Left kidney (tissue), 8 donors: ENCODE results near the gene NECTIN1. TPM values are rescaled to one million over a fixed set of nuclear protein-coding genes. Genes with fewer than 3 reads are reported as not detected.

ENCODE experiments used
- DNase-seq: peaks from one replicate; pipeline ENCODE4 v3.0.0-alpha.2; 2013
- long read RNA-seq, 8 donors: transcript quantifications; one replicate each; lab custom pipeline, GENCODE V29; 2026
- polyA plus RNA-seq: library from polyadenylated mRNA; unstranded; fragments of 120-200 nt; gene quantifications from one replicate; pipeline ENCODE4 v1.2.1, GENCODE V29; 2013; ENCODE audit not compliant: insufficient read length

NECTIN1 gene
- 41.0 TPM for polyA plus RNA-seq
- long read RNA-seq, donor 1, full-length matches to known transcripts = 9 of 20 reads
- long read RNA-seq, donor 1, partial matches to known transcripts = 11 of 20 reads
- long read RNA-seq, donor 1, other reads (novel, unspliced or antisense) = 0 of 20 reads
- long read RNA-seq, donor 2, full-length matches to known transcripts = 5 of 5 reads
- long read RNA-seq, donor 2, partial matches to known transcripts = 0 of 5 reads
- long read RNA-seq, donor 2, other reads (novel, unspliced or antisense) = 0 of 5 reads
- long read RNA-seq, donor 3, full-length matches to known transcripts = 10 of 10 reads
- long read RNA-seq, donor 3, partial matches to known transcripts = 0 of 10 reads
- long read RNA-seq, donor 3, other reads (novel, unspliced or antisense) = 0 of 10 reads
- long read RNA-seq, donor 4 = 0 reads
- long read RNA-seq, donor 5, full-length matches to known transcripts = 9 of 9 reads
- long read RNA-seq, donor 5, partial matches to known transcripts = 0 of 9 reads
- long read RNA-seq, donor 5, other reads (novel, unspliced or antisense) = 0 of 9 reads
- long read RNA-seq, donor 6, full-length matches to known transcripts = 5 of 5 reads
- long read RNA-seq, donor 6, partial matches to known transcripts = 0 of 5 reads
- long read RNA-seq, donor 6, other reads (novel, unspliced or antisense) = 0 of 5 reads
- long read RNA-seq, donor 7, full-length matches to known transcripts = 5 of 5 reads
- long read RNA-seq, donor 7, partial matches to known transcripts = 0 of 5 reads
- long read RNA-seq, donor 7, other reads (novel, unspliced or antisense) = 0 of 5 reads
- long read RNA-seq, donor 8, full-length matches to known transcripts = 2 of 2 reads
- long read RNA-seq, donor 8, partial matches to known transcripts = 0 of 2 reads
- long read RNA-seq, donor 8, other reads (novel, unspliced or antisense) = 0 of 2 reads

DNA sequence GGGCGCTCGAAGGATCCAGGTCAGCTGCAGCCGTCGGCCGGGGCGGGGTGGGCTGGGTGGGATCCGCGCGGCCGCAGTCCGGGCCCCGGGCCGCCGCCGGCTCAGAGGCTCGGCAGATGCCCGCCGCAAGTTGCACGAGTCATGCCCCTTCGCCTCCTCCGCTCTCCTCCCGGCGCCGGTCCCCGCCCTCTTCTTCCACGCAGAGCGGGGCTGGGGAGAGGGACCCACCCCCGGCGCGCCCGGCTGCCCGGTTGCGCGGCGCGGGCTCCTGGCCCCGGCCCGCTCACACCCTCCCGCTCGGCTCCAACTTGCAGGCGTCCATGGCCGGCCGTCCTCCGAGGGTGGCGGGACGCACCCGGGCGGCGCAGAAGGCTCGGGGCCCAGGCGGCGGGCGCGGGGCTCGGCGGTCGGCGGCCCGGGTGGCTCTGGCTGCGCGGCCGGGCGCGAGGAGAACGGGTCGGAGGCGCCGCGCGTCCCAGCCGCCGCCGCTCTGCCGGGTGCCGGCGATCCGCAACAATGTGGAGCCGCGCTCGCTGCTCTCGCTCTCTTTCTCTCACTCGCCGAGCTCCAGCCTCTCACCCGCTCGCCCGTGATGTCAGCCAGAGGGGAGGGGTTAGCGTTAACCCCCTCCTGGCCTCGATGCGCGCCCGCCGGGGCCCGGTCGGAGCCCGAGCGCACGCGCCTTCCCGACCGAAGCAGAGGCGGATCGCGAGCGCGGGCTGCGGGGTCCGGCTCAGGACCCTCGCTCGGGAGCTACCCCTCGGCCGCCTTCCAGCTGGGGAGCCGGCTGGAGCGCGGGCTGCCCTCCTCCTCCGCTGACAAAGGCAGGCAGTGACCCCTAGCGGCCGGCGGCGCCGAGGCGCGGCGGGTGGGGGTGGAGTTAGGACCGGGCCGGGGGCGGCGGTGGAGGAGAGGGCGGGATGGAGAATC is at the start of gene NECTIN1:
Gene NECTIN1, minus strand, starts transcription at position 550 of the 930 bp plus-strand sequence. CDS start 647 bp downstream, outside the sequence.
- peak; percentile 93 for DNase-seq

GRCh38 chr11:119778391-119779194 is 49.6 kb upstream of the NECTIN1 start:
- DNase-seq = no peak

- no peak for DNase-seq
Measured at GRCh38 chr11:119777940-119778339, 48.9 kb upstream of the NECTIN1 start.

DNA sequence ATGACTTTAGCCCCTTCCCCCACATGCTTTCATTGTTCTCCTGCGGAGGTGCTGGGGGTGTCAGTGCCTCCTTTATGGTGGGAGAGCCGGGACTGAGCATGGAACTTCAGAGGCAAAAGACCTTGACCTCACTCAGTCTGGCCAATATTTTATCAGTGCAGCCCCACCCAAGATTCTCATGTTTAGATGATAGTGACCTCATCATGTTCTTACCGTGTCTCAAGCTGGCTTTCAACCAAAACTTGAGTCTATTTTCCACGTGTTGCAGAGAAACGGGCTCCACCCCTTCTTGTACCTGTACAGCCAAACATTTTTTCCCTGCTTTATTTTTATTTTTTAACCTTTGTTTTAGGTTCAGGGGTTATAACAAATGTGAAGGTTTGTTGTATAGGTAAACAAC is 47.7 kb upstream of the NECTIN1 start:
- no peak for DNase-seq

DNA sequence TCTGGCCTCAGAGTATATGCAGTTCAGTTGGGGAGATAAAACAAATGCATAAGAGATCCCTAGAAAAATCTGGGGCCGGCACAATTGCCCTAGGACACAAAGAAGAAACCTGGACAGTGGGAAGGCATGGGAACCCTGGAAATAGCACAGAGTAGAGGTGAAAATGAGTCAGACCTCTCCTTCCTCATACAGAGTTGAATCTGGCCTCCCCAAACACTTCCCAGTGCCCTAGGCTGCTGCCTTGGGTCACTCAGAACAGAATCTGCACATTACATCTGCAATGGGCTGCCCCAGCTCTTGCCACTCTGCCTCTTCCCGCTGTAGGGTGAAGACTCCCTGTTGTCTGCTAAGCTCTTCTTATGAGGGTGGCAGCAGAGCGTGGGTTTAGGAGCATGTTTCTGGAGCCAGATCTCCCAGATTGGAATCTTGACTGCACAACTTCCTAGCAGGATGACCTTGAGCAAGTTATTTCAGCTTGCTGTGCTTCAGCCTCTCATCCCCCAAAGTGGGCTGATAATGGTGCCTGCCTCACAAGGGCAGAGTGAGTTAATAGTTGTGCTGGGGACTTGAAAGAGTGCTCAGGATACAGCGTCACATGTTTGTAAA is 47.1 kb upstream of the NECTIN1 start:
- DNase-seq = no peak

GRCh38 chr11:119774172-119774763 is 45.3 kb upstream of the NECTIN1 start:
- DNase-seq = peak; percentile 69

DNA sequence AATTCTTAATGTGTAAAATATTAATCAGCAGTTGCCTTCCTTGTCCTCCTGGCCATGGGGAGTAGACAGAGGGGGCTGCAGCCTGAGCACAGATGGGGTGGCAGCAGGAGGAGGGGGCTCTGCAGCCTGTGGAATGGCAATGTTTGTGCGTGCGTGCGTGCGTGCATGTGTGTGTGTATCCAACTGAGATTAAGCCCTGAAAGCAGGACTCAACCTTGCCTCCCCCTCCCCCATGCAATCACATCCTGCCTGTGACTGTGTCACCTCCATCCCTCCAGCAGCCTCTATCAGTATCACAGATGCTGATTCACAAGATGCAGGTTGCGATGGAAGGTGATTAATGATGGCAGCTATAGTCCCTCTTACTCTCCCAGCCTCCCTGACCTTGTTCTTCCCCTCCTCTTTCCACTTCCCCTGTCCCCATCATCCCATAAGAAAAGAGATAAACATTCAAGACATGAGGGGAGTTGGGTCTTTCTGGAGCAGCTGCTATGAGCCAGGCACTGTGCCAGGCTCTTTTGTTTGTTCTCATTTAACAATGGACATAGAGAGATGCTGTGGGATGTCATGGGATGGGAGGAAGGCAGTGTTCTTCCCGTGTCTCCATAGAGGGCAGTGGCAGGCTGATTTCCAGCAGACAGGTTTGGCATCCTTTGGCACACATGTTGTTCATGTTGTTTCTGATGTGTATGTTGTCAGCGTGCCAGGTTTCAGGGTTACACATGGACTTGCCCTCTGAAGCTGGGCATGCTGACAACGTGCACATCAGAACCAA is 43.8 kb upstream of the NECTIN1 start:
- DNase-seq = no peak

DNA sequence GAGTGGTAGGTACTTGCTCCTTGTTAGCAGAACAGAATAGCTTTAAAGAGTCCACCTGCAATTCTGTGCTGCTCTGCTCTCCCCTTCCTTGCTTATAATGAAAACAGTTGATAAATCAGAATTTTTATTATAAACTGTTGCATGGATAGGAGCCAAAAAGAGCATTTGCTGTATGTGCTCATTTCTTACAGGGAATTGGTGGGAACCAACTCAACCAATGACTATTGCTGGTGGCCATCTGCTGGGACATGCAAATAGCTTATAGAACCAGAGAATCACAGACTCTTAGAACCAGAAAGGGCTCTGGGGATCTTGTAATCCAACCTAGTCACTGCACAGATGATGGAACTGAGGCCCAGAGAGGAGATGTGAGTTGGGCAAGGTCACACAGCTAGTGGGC is 43.1 kb upstream of the NECTIN1 start:
- no peak for DNase-seq

GRCh38 chr11:119771172-119771770 is 42.3 kb upstream of the NECTIN1 start:
- DNase-seq = no peak

- no peak for DNase-seq
Measured at GRCh38 chr11:119765628-119766027, 36.6 kb upstream of the NECTIN1 start.

DNA sequence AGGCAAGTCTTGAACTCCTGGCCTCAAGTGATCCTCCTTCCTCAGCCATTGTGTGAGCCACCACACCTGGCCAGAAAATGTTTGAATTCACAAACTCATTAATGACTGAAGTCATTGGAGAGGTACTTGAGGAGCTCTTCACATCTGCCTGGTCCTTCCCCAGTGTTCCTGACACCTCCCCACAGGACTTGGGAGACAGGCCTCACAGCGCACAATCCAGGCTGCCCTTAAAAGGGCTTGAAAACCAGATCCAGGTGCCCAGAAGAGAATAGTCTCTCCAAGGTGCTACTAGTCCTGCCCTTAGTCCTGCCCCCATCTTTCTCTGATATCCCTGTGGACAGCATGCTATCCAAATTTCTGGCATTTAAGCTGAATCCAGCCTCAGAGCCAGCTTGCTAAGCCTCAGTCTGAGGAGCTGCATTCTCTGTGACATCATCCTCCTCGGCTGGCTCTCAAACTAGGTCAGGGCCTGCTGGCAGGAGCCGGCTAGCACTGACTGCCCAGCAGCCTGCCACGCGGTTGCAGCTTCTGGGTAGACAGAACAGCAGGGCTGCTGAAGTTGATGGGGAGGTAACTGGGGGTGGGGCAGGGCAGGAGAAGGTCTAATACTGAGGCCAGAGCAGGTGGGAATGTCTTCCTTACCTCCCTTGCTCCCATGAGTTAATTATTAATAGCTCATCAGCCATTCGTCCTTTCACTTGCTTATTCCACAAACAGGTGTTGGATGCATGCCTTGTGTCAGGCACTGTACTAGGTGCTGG is 35.3 kb upstream of the NECTIN1 start:
- no peak for DNase-seq

- no peak for DNase-seq
Measured at GRCh38 chr11:119763071-119763728, 34.2 kb upstream of the NECTIN1 start.

GRCh38 chr11:119759747-119760412 is 30.9 kb upstream of the NECTIN1 start:
- no peak for DNase-seq

- no peak for DNase-seq
Measured at GRCh38 chr11:119759324-119759723, 30.3 kb upstream of the NECTIN1 start.

DNA sequence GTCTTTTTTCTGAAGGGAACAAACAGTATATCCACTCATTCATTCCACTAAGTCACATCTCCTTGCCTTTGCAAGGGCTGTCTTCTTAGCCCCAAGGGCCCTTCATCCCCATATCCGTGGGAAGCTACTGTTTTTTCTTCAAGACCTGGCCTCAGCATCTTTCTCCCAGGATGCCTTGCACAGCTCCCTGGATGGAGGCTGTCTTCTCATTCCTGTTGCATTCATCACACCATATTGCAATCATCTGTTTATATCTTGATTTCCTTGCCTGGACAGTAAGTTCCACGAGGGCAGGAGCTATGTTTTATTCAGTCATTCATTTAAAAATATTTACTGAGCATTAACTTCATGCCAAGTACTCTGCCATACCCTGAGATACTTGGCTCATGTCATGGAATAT is 29.3 kb upstream of the NECTIN1 start:
- DNase-seq = no peak

GRCh38 chr11:119757378-119757777 is 28.4 kb upstream of the NECTIN1 start:
- no peak for DNase-seq
